GM12865 (cell line): ENCODE results near the gene BSG.

ENCODE experiments used
- DNase-seq: peaks from one replicate; pipeline ENCODE4 v3.0.0; 2010; ENCODE audit warnings: low read depth
- H3K4me3 ChIP-seq: 2 replicates; pipeline ENCODE4 v1.5.1; 2011; ENCODE audit warnings: mild to moderate bottlenecking, low read depth, low read length, control low read depth
- TF ChIP-seq, protein P1 (sequence below): IDR thresholded peaks from 2 replicates; pipeline ENCODE4 v1.5.1; 2011; ENCODE audit warnings: low read length, control low read depth, low read depth, inconsistent platforms; ENCODE audit not compliant: insufficient read depth; ENCODE audit errors: missing control alignments

Gene BSG

DNA sequence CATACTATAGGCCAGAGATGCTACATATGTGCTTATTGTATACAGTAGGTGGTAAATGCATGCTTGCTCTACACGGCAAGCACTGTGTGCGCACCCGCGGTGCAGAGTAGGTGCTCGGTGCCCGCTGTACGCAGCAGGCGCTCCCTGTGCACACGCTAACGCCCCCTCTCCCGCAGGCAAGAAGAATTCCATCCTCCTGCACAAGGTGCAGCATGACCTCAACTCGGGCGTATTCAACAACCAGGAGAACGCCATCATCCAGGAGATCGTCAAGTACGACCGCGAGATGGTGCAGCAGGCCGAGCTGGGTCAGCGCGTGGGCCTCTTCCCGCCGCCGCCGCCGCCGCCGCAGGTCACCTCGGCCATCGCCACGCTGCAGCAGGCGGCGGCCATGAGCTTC, 43.2 kb downstream of the BSG start:
- DNase-seq: no peak
- TF ChIP-seq, protein P1, sequence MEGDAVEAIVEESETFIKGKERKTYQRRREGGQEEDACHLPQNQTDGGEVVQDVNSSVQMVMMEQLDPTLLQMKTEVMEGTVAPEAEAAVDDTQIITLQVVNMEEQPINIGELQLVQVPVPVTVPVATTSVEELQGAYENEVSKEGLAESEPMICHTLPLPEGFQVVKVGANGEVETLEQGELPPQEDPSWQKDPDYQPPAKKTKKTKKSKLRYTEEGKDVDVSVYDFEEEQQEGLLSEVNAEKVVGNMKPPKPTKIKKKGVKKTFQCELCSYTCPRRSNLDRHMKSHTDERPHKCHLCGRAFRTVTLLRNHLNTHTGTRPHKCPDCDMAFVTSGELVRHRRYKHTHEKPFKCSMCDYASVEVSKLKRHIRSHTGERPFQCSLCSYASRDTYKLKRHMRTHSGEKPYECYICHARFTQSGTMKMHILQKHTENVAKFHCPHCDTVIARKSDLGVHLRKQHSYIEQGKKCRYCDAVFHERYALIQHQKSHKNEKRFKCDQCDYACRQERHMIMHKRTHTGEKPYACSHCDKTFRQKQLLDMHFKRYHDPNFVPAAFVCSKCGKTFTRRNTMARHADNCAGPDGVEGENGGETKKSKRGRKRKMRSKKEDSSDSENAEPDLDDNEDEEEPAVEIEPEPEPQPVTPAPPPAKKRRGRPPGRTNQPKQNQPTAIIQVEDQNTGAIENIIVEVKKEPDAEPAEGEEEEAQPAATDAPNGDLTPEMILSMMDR: no peak
- H3K4me3 ChIP-seq: no peak overlapping the region

DNA sequence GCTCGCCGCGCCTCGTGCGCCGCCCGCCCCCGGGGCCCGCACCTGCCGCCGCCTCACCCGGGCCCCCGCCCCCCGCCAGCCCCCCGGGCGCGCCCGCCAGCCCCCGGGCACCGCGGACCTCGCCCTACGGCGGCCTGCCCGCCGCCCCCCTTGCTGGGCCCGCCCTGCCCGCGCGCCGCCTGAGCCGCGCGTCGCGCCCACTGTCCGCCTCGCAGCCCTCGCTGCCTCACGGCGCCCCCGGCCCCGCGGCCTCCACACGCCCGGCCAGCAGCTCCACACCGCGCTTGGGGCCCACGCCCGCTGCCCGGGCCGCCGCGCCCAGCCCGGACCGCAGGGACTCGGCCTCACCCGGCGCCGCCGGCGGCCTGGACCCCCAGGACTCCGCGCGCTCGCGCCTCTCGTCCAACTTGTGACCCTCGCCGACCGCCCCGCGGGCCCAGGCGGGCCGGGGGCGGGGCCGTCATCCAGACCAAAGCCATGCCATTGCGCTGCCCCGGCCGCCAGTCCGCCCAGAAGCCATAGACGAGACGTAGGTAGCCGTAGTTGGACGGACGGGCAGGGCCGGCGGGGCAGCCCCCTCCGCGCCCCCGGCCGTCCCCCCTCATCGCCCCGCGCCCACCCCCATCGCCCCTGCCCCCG, 43.8 kb downstream of the BSG start:
- TF ChIP-seq, protein P1: no peak
- no peak for DNase-seq
- no peak overlapping the region for H3K4me3 ChIP-seq

DNA sequence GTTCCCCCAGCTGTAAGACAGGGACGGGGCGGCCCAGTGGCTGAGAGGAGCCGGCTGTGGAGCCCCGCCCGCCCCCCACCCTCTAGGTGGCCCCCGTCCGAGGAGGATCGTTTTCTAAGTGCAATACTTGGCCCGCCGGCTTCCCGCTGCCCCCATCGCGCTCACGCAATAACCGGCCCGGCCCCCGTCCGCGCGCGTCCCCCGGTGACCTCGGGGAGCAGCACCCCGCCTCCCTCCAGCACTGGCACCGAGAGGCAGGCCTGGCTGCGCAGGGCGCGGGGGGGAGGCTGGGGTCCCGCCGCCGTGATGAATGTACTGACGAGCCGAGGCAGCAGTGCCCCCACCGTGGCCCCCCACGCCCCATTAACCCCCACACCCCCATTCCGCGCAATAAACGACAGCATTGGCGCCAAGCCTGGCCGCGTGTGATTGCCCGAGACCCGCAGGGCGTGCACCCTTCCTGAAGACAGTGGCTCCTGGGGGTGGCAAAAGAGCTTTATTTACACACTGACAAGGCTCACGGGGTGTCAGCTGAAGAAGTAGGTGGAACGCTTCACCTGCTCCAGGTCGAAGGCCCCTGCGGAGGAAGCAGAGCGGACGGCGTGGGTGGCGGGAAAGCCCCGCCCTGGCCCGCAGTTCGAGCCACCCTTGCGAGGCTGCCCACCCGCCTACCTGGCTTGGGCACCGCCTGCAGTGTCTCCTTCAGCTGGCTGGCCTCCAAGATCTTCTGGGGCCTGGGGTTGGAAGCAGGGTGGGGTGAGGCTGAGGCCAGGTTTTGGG, 44.5 kb downstream of the BSG start:
- no peak for DNase-seq
- TF ChIP-seq, protein P1: no peak
- no peak overlapping the region for H3K4me3 ChIP-seq

DNA sequence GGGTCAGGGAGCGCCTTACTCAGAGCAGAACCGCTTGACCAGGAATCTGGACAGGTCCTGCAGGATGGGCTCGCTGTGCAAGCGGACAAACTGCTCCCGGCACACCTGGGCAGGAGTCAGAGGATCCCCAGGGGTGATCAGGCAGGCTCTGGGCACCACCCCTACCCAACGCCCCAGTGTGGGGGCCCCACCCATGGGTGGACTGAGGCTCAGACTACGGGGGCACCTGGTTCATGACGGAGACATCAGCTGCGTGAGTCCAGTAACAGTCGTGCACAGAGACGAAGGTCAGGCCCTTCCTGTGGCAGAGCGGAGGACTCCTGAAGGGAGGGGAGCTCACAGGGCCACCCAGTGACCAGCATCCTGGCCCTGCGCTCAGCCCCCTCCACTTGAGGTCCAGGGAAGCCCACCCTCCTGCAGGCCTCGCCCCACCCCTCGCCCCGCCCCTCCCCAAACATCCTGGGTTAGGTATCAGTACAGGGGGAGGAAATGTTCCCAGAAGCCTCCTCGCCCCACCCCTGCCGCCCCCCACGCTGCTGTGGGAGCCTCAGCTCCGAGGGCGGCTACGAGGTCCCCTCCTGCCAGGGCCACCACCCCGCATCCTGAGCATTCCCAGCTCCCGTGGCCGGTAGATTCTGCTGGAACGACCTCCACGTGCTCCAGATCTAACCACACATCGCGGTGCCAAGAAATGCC, 45.3 kb downstream of the BSG start:
- no peak overlapping the region for H3K4me3 ChIP-seq
- TF ChIP-seq, protein P1: no peak
- no peak for DNase-seq

DNA sequence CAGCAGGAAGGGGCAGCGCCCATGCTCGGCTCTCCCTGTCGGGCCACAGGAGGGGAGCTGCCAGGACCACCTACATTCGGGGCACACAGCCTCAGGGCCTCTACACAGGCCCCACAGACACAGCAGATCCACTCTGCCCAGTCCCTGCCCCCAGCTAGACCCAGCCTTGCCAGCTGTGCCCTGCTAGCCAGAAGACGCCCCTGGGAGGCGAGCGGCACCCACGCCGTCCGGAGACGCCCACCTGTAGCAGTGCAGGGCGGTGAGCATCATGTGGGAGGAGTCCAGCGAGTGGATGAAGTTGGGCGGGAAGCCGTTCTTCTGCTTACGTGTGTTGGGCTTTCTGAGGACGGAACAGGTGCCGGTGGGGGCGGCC, 45.8 kb downstream of the BSG start:
- DNase-seq: no peak
- TF ChIP-seq, protein P1: no peak
- H3K4me3 ChIP-seq: no peak overlapping the region

DNA sequence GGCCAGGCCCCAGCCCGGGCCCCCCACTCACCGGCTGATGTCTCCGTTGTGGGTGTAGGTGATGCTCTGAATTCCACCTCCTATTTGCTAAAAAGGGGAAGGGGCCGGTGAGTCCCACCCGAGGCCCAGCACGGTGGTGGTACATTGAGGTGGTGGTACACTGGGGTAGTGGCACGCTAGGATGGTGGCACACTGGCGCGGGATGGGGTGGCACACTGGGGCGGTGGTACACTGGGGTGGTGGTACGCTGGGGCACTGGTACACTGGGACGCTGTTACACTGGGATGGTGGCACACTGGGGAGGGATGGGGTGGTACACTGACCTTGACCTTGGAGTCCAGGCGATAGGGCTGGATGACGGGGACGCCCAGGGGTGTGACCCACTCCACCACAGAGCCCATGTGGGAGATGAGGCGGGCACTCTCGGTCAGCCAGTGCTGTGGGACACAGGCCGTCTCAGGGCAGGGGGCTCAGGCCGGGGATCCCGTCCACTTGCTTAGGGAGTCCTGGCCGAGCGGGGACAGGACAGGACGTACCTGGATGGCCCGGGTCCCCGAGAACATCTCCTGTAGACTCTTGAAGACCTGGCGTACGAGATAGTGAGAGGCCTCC, 46.4 kb downstream of the BSG start:
- TF ChIP-seq, protein P1: no peak
- no peak for DNase-seq
- H3K4me3 ChIP-seq: no peak overlapping the region
